ENCODE data around the gene PMEPA1. TPM values are rescaled to one million over a fixed set of nuclear protein-coding genes. Genes with fewer than 3 reads are reported as not detected.

Gene PMEPA1
- total RNA-seq, 1 experiment from 2014 or later = 28.8 TPM

- no peak for DNase-seq (ENCODE audit: low read depth)
Measured at GRCh38 chr20:57736738-57737347, 27.0 kb upstream of the PMEPA1 start.

- DNase-seq (ENCODE audit: low read depth) = no peak
Measured at GRCh38 chr20:57735831-57736737, 26.3 kb upstream of the PMEPA1 start.

- DNase-seq (ENCODE audit: low read depth) = no peak
Measured at GRCh38 chr20:57734754-57735153, 24.9 kb upstream of the PMEPA1 start.

GRCh38 chr20:57732226-57732625, 22.4 kb upstream of the PMEPA1 start:
- no peak for DNase-seq (ENCODE audit: low read depth)

- no peak for DNase-seq (ENCODE audit: low read depth)
Measured at GRCh38 chr20:57728762-57729161, 18.9 kb upstream of the PMEPA1 start.

- DNase-seq (ENCODE audit: low read depth) = peak; percentile 52
Measured at GRCh38 chr20:57727863-57728262, 18.0 kb upstream of the PMEPA1 start.

- DNase-seq (ENCODE audit: low read depth) = no peak
Measured at GRCh38 chr20:57725636-57726035, 15.8 kb upstream of the PMEPA1 start.

- no peak for DNase-seq (ENCODE audit: low read depth)
Measured at GRCh38 chr20:57724610-57725405, 15.0 kb upstream of the PMEPA1 start.

GRCh38 chr20:57723816-57724215, 14.0 kb upstream of the PMEPA1 start:
- no peak for DNase-seq (ENCODE audit: low read depth)

GRCh38 chr20:57719951-57720350, 10.1 kb upstream of the PMEPA1 start:
- no peak for DNase-seq (ENCODE audit: low read depth)

GRCh38 chr20:57718490-57719009, 8.7 kb upstream of the PMEPA1 start:
- peak; percentile 100 for DNase-seq (ENCODE audit: low read depth)

GRCh38 chr20:57717797-57718196, 8.0 kb upstream of the PMEPA1 start:
- DNase-seq (ENCODE audit: low read depth) = peak; percentile 81

GRCh38 chr20:57716901-57717300, 7.1 kb upstream of the PMEPA1 start:
- no peak for DNase-seq (ENCODE audit: low read depth)

- peak; percentile 92 for DNase-seq (ENCODE audit: low read depth)
Measured at GRCh38 chr20:57716202-57716601, 6.4 kb upstream of the PMEPA1 start.

GRCh38 chr20:57715268-57715904, 5.6 kb upstream of the PMEPA1 start:
- no peak for DNase-seq (ENCODE audit: low read depth)

GRCh38 chr20:57714409-57715267, 4.8 kb upstream of the PMEPA1 start:
- peak; percentile 93 for DNase-seq (ENCODE audit: low read depth)

- no peak for DNase-seq (ENCODE audit: low read depth)
Measured at GRCh38 chr20:57713951-57714350, 4.1 kb upstream of the PMEPA1 start.

GRCh38 chr20:57713505-57713903, 3.7 kb upstream of the PMEPA1 start:
- no peak for DNase-seq (ENCODE audit: low read depth)

GRCh38 chr20:57712851-57713504, 3.2 kb upstream of the PMEPA1 start:
- DNase-seq (ENCODE audit: low read depth) = no peak

GRCh38 chr20:57712341-57712740, 2.5 kb upstream of the PMEPA1 start:
- no peak for DNase-seq (ENCODE audit: low read depth)
